ENCODE data around the gene PTPRM. TPM values are rescaled to one million over a fixed set of nuclear protein-coding genes. Genes with fewer than 3 reads are reported as not detected.

The PTPRM gene
- total and polyA plus RNA-seq, 2 of the 8 experiments (the other 6 are each of a cell fraction or from before 2014, with no cell fraction given) = 4.1 to 7.0 TPM

DNA sequence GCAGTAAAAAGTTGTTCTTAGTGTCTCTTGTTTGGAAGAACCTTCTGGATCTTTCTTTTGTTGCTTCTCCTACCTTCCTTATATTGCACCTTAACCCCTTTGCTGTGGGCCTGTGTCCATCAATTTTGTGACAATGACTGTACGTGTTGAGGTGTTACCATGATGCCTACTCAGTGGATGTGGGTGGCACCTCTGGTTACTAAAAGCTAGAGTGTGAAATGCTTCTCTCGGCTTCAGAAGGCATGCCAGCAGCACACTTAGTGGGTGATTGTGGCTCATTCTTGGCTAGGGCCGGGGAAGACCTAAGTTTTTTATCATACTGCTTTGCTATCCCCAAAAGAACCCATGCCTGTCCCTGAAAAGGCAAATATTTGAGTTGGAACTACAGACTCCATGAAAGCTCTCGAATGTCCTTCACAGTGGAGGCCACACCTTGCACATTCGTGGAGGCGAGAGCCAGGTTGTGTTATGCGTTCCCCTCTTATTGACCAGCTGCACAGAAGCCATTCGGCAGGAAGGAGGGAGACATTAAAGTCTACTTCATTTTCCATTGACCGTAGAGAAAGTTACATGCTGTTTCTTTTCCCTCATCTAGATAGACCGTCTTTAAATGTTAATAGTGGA, 528.9 kb downstream of the PTPRM start (continued):
- TF ChIP-seq, protein P1, sequence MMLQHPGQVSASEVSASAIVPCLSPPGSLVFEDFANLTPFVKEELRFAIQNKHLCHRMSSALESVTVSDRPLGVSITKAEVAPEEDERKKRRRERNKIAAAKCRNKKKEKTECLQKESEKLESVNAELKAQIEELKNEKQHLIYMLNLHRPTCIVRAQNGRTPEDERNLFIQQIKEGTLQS (IDR thresholded peaks at IDR 0.05; ENCODE audit: insufficient read depth, low read depth, low read length) = no peak
- TF ChIP-seq TAF1 (IDR thresholded peaks at IDR 0.05; ENCODE audit: low read depth, low read length) (no peak), POLR2AphosphoS5 (IDR thresholded peaks at IDR 0.05; ENCODE audit: low read depth, low read length) (no peak), CHD2 (IDR thresholded peaks at IDR 0.05; ENCODE audit: low read length) (no peak)
